Panc1 (cell line): ENCODE measurements around the gene PBXIP1. TPM values are rescaled to one million over a fixed set of nuclear protein-coding genes. Genes with fewer than 3 reads are reported as not detected.

Source experiments
- ATAC-seq: fragments of 200-7000 bp; cut with Tn5 transposase; 2 replicates; pipeline ENCODE4 v1.9.1; 2020; ENCODE audit warnings: mild to moderate bottlenecking, moderate library complexity
- BruUV-seq: library from RNA; stranded (reverse); fragments of 400-500 nt; replicated peaks from 2 replicates; lab custom pipeline; 2021; lab: Mats Ljungman, UMichigan
- CTCF ChIA-PET: fragments of 300-600 bp; sonication (Branson Sonifier 250); formaldehyde crosslinking; loops from one replicate; lab custom pipeline; 2022; ENCODE audit warnings: antibody characterized with exemption; lab: Charles Lee
- POLR2A ChIA-PET: fragments of 300-600 bp; sonication (Branson Sonifier 250); formaldehyde crosslinking; loops from one replicate; lab custom pipeline; 2022; ENCODE audit warnings: antibody characterized with exemption; lab: Charles Lee
- DNase-seq: peaks from one replicate; pipeline ENCODE4 v3.0.0-alpha.2; 2010; ENCODE audit warnings: low read depth, low spot score
- H3K27ac ChIP-seq: 2 replicates; pipeline ENCODE4 v1.5.1; 2011; ENCODE audit warnings: mild to moderate bottlenecking, low read length, inconsistent platforms
- H3K27me3 ChIP-seq: fragments of 200-500 bp; sonication (Bioruptor generic); 2 replicates; pipeline ENCODE4 v1.6.0; 2014; ENCODE audit warnings: low read length, inconsistent platforms; ENCODE audit not compliant: control insufficient read depth, insufficient read depth
- H3K36me3 ChIP-seq: fragments of 200-500 bp; sonication (Bioruptor generic); 2 replicates; pipeline ENCODE4 v1.5.1; 2014; ENCODE audit warnings: inconsistent platforms, mild to moderate bottlenecking, low read length, moderate library complexity; ENCODE audit not compliant: control insufficient read depth, insufficient read depth
- H3K4me1 ChIP-seq: 2 replicates; pipeline ENCODE4 v1.5.1; 2011; ENCODE audit warnings: inconsistent platforms, mild to moderate bottlenecking, low read length, moderate library complexity; ENCODE audit not compliant: control insufficient read depth, insufficient read depth
- H3K4me3 ChIP-seq, 2 experiments: 2 replicates each; pipeline ENCODE4 v1.5.1; 2011 to 2012; ENCODE audit warnings: low read depth in 2 of 2, low read length in 2 of 2, mild to moderate bottlenecking in 2 of 2, inconsistent platforms in 1 of 2, moderate library complexity in 1 of 2
- H3K9me3 ChIP-seq: fragments of 200-500 bp; sonication (Bioruptor generic); 2 replicates; pipeline ENCODE4 v1.5.1; 2014; ENCODE audit warnings: low read depth, mild to moderate bottlenecking, inconsistent platforms, low read length, moderate library complexity; ENCODE audit not compliant: control insufficient read depth, insufficient read depth
- CTCF ChIP-seq: fragments of 450-650 bp; IDR thresholded peaks from 2 replicates; pipeline ENCODE4 v1.5.1; 2017; ENCODE audit warnings: mild to moderate bottlenecking
- POLR2AphosphoS5 ChIP-seq: IDR thresholded peaks from 2 replicates; pipeline ENCODE4 v1.6.1; 2012; ENCODE audit warnings: mild to moderate bottlenecking, low read depth, low read length, moderate library complexity
- REST ChIP-seq, 2 experiments: IDR thresholded peaks; 2 replicates each; pipeline ENCODE4 v1.6.1; 2011 to 2012; ENCODE audit warnings: low read depth in 2 of 2, control low read depth in 1 of 2, low read length in 1 of 2, mild to moderate bottlenecking in 1 of 2, moderate library complexity in 1 of 2; ENCODE audit not compliant: insufficient read depth in 1 of 2
- SIN3A ChIP-seq: IDR thresholded peaks from 2 replicates; pipeline ENCODE4 v1.6.1; 2012; ENCODE audit warnings: low read depth, mild to moderate bottlenecking, low read length, moderate library complexity, borderline replicate concordance; ENCODE audit not compliant: insufficient read depth
- TCF7L2 ChIP-seq: IDR thresholded peaks from 2 replicates; pipeline ENCODE4 v1.6.1; 2011; ENCODE audit warnings: mild to moderate bottlenecking, low read depth, low read length, inconsistent platforms
- in situ Hi-C: cut with HindIII; loops from 2 replicates; pipeline ENCODE4 v1.10.0; 2016; ENCODE audit warnings: low sequenced_read_pairs, low pct_unique_long_range_greater_than_20kb
- intact Hi-C: fragments of 100-400 bp; cut with micrococcal nuclease; formaldehyde crosslinking; loops from one replicate; pipeline ENCODE4 v1.10.0; 2022; ENCODE audit not compliant: unreplicated experiment
- total RNA-seq: library from RNA; stranded (reverse); gene quantifications from one replicate; pipeline ENCODE4 v1.2.1, GENCODE V29; 2021; ENCODE audit not compliant: unreplicated experiment

PBXIP1 gene
- total RNA-seq, 1 experiment from 2014 or later, result 40.7 TPM

DNA sequence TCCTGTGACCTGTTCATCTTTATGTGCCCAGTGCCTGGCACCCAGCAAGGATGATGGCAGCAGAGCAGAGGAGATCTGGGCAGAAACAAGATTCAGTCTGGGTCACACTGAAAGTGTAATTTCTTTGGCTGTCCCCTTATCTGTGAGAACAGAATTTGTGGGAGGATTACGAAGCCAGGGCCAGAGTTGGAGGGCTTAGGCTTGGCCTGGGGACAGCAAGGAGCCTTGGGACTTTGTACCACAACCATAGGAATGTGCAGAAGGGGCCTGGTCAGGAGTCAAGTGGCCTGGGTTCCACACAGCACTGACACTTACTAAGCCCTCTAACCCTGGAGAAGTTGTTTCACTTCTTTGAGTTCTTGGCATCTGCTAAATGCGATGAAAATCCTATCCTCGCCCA lies 32.2 kb downstream of the PBXIP1 start:
- ATAC-seq (no peak; the same call in 1 of the 2 replicates), DNase-seq (no peak)
- H3K36me3 ChIP-seq, result no peaks in the 10 kb centered on the region
- CTCF ChIA-PET, result interaction anchor here (0.6 kb wide), 1 partner anchor 9 kb away, joined by 3 read pairs; no protein-coding TSS in a partner anchor
- H3K27me3 ChIP-seq, result no peaks in the 10 kb centered on the region
- H3K4me3 ChIP-seq, result no peak overlapping the region
- no peak for TF ChIP-seq TCF7L2
- TF ChIP-seq SIN3A, result no peak
- no peak for TF ChIP-seq CTCF
- no peak for TF ChIP-seq REST (IDR thresholded peaks at IDR 0.05; ENCODE audit: insufficient read depth in 1 of 2, low read depth in 2 of 2, low read length in 1 of 2)
- H3K9me3 ChIP-seq, result no peaks in the 10 kb centered on the region
- H3K27ac ChIP-seq, result no peak overlapping the region
- in situ Hi-C loops (no loop called here), intact Hi-C loops (no loop called here)
- no peaks in the 10 kb centered on the region for H3K4me1 ChIP-seq
- no TSS peak for BruUV-seq
- POLR2A ChIA-PET, result no interaction called here

GRCh38 chr1:154913273-154913672 lies 42.6 kb downstream of the PBXIP1 start:
- in situ Hi-C loops, result no loop called here
- CTCF ChIA-PET, result no interaction called here
- intact Hi-C loops, result no loop called here
- no peaks in the 10 kb centered on the region for H3K27me3 ChIP-seq
- H3K36me3 ChIP-seq, result no peaks in the 10 kb centered on the region
- ATAC-seq (no peak), DNase-seq (no peak)
- BruUV-seq, result no TSS peak
- POLR2A ChIA-PET, result no interaction called here
- TF ChIP-seq CTCF (no peak), POLR2AphosphoS5 (no peak), TCF7L2 (no peak), REST (IDR thresholded peaks at IDR 0.05; ENCODE audit: insufficient read depth in 1 of 2, low read depth in 2 of 2, low read length in 1 of 2) (no peak), SIN3A (no peak)
- no peak overlapping the region for H3K27ac ChIP-seq
- H3K4me3 ChIP-seq, result no peak overlapping the region
- H3K9me3 ChIP-seq, result no peaks in the 10 kb centered on the region
- H3K4me1 ChIP-seq, result no peaks in the 10 kb centered on the region
